Skeletal muscle satellite cell (primary cell): Measurements from ENCODE around the gene STX5.
A peak's percentile ranks its signal among the peaks of the same experiment; 100 is the strongest.
"Not testable (repeated sequence)": the region's sequence is repeated elsewhere in the genome, so short reads cannot be mapped to it uniquely, and the experiment has no call there.

Source experiments
- H3K27me3 ChIP-seq: 2 replicates; pipeline ENCODE4 v1.7.0; 2013; ENCODE audit warnings: low read length; ENCODE audit not compliant: control insufficient read depth, insufficient read depth
- H3K36me3 ChIP-seq: 2 replicates; pipeline ENCODE4 v1.7.0; 2013; ENCODE audit warnings: mild to moderate bottlenecking, control low read depth, low read length; ENCODE audit not compliant: insufficient read depth
- H3K4me1 ChIP-seq: 2 replicates; pipeline ENCODE4 v1.7.0; 2013; ENCODE audit warnings: low read length; ENCODE audit not compliant: control insufficient read depth, insufficient read depth
- H3K4me2 ChIP-seq: 2 replicates; pipeline ENCODE4 v1.7.0; 2013; ENCODE audit warnings: mild to moderate bottlenecking, low read length
- H3K4me3 ChIP-seq: 2 replicates; pipeline ENCODE4 v1.7.0; 2013; ENCODE audit warnings: low read length
- H3K9ac ChIP-seq: 2 replicates; pipeline ENCODE4 v1.7.0; 2013; ENCODE audit warnings: mild to moderate bottlenecking, low read depth, low read length, moderate library complexity
- H3K9me3 ChIP-seq: replicated peaks from 2 replicates; pipeline ENCODE4 v1.7.0; 2013; ENCODE audit warnings: mild to moderate bottlenecking, control low read depth, low read length

The STX5 gene

DNA sequence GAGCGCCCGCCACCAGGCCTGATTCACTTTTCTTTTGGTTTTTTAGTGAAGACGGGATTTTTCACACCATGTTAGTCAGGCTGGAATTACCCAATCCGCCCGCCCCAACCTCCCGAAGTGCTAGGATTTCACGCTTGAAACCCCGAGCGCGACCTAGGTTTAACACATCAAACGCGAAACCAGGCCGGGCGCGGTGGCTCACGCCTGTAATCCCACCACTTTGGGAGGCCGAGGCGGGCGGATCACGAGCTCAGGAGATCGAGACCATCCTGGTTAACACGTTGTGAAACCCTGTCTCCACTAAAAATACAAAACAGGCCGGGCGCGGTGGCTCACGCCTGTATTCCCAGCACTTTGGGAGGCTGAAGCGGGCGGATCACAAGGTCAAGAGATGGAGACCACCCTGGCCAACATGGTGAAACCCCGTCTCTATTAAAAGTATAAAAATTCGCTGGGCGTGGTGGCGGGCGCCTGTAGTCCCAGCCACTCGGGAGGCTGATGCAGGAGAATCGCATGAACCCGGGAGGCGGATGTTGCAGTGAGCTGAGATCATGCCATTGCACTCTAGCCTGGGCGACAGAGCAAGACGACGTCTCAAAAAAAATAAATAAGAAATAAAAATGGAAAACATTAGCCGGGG lies 9.0 kb upstream of the STX5 start:
- H3K27me3 ChIP-seq, result not testable (repeated sequence)
- H3K4me2 ChIP-seq, result peak overlapping the region; percentile 81

DNA sequence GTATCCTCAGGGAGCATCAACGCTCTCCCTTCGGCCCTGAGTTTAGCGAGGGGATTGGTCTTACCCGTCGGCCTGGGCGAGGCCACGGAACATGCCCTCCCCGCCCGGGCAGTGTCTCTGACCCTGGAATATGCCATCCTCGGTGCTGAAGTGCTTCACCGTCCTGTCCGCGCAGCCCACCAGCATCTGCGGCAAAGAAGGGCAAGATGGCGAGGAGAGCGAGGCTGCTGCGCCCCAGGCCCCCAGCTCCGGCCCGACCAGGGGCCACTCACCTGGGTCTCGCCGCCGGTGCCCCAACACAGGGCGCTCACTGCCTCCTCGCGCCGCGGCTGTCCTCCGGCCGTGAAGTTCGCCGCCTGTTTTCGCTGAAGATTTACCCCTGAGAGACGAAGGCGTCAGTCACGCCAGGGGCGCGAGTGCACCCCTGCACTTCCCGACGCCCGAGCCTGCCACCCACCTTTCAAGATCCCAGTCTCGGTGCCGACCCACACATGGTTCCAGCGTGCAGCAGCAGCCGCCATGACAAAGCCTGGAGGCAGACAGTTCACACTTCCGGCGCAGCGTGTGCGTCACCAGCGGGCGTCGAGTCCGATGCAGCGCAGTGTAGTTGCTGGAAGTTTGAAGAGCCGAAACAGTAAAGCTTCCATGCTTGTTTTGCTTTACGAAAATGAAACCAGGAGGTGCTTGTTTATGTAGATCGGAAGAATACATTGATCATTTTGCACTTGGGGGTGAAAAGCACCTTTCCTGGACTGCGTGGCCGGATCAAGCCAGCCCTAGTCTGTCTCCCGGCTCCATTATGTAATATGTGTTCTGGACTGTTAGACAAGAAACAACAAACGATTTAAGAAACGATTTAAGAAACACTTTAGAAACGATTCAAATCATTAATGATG lies 7.4 kb upstream of the STX5 start, which contains the start of gene WDR74:
Gene WDR74 (minus strand): TSS at position 541 of the 896 bp plus-strand sequence. CDS start 20 bp downstream, at position 521.
- H3K4me3 ChIP-seq, result peak within 1 kb of the TSS; percentile 93
- H3K36me3 ChIP-seq, result peaks cover 20% of the 10 kb centered on the region
- H3K27me3 ChIP-seq, result no peaks in the 10 kb centered on the region
- peaks cover 9% of the 10 kb centered on the region for H3K4me1 ChIP-seq
- H3K4me2 ChIP-seq, result peak within 1 kb of the TSS; percentile 81
- no peaks in the 10 kb centered on the region for H3K9me3 ChIP-seq
- peak within 1 kb of the TSS; percentile 86 for H3K9ac ChIP-seq

More for the DNA sequence above, 9.0 kb upstream of the STX5 start:
- peak overlapping the region; percentile 86 for H3K9ac ChIP-seq
- H3K4me3 ChIP-seq, result peak overlapping the region; percentile 93
- H3K4me1 ChIP-seq, H3K36me3 ChIP-seq, H3K9me3 ChIP-seq: not testable (repeated sequence)

DNA sequence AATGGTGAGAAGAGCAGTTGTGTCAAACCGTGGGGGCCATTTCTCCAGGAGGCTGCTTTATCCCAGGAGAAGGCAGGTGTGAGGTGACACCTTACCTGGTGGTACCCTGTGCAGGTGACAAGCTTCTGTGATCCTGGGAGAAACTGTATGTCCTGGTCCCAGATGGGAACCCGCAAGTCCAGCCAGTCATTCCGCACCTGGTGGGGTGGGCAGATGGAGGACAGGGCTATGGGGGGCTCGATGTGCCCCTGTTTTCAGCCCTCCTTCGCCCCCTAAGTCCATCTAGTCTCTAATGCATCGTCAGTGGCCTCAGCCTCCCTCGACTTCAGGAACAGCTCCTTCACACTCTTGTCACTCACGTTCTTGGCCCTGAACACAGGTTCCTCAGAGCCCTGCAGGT lies 3.5 kb upstream of the STX5 start:
- peaks cover 29% of the 10 kb centered on the region for H3K36me3 ChIP-seq
- H3K27me3 ChIP-seq, result no peaks in the 10 kb centered on the region
- H3K9ac ChIP-seq, result no peak overlapping the region
- no peaks in the 10 kb centered on the region for H3K9me3 ChIP-seq
- no peak overlapping the region for H3K4me2 ChIP-seq
- peaks cover 16% of the 10 kb centered on the region for H3K4me1 ChIP-seq
- no peak overlapping the region for H3K4me3 ChIP-seq

DNA sequence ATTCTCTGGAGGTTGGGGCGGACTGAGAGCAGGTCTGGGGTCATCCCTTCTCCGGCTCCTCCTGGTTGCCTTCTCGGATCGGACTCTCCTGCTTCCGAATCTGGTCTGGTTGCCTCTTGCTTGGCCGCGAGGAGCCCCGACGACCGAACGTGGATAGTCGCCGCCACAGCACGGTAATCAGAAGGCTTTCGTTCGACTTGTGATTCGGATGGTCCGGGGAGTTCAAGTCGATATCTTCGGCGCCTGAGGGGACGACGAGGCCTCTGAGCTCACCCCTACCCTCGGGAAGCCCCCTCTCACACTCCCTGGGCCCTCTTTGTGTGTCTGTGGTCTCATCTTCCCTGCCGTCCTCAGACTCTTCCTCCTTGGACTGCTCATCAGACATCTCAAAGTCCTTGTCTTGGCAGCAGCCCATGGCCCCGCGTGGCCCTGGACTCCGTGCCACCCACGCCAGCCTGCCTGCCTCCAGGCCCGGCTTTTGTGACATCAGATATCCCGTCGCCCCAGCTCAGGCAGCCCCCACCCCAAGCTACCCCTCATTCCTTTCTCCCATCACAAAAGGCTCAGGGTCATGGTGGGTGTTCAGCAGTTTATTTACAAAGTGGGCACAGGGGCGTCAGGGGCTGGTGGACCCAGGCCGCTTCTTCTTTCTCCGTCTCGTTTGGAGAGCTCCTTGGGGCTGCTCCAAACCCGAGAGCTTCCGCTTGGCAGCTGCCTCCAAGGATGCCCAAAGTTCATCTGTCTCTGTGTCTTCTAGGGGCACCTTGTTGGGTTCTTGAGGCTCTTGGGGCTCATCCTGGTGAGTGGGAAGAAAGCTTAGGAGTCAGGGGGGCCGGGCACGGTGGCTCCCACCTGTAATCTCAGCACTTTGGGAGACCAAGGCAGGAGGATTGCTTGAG lies 734 bp upstream of the STX5 start, which contains the start of gene TEX54:
Gene TEX54 (minus strand): TSS at position 506 of the 899 bp plus-strand sequence.
- H3K27me3 ChIP-seq, result no peaks in the 10 kb centered on the region
- peak within 1 kb of the TSS; percentile 100 for H3K4me2 ChIP-seq
- peak within 1 kb of the TSS; percentile 95 for H3K9ac ChIP-seq
- no peaks in the 10 kb centered on the region for H3K9me3 ChIP-seq
- peaks cover 37% of the 10 kb centered on the region for H3K36me3 ChIP-seq
- H3K4me1 ChIP-seq, result peaks cover 20% of the 10 kb centered on the region
- H3K4me3 ChIP-seq, result peak within 1 kb of the TSS; percentile 94

DNA sequence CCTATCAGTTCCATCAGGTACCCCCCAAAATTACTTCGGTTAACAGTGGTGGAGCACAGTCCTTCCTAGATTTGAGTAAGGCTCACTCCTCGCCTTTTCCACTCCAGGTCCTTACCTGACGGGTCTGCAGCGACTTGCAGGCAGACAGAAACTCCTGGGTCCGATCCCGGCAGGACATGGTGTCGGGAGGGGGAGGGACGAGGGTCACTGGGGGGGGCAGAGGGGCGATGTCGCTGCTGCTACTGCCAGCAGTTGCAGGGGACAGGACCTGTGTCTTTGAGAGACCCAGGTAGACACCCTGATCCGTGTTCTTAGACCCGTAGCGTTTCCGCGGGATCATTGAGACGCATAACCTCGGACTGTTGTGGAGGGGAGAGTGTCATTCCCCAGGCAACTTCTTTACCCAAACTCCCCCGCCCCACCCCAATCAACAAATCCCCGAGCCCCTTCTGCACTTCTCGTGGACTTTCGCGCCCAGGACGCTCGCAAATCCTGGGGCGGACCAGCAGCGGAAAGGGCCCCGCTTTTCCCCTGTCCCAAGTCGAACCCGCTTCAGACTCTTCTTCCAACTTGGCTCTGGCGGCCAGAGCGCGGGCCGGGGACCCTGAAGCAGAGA lies 839 bp downstream of the STX5 start:
- Histone ChIP-seq H3K27me3 (no peaks in the 10 kb centered on the region), H3K4me2 (peak overlapping the region; percentile 96), H3K4me1 (peaks cover 20% of the 10 kb centered on the region), H3K9me3 (no peaks in the 10 kb centered on the region), H3K9ac (peak overlapping the region; percentile 95), H3K36me3 (peaks cover 40% of the 10 kb centered on the region), H3K4me3 (peak overlapping the region; percentile 94)

DNA sequence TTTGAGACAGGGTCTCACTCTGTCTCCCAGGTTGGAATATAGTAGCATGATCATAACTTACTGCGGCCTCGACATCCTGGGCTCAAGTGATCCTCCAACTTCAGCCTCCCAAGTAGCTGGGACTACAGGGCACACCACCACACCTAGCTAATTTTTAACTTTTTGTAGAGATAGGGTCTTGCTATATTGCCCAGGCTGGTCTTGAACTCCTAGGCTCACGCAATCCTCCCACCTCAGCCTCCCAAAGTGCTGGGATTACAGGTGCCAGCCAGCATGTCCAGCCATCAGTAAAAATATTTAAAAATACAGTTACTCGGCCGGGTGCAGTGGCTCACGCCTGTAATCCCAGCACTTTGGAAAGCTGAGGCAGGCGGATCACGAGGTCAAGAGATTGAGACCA lies 3.7 kb downstream of the STX5 start:
- H3K36me3 ChIP-seq, result peaks cover 46% of the 10 kb centered on the region
- not testable (repeated sequence) for H3K27me3 ChIP-seq, H3K4me3 ChIP-seq, H3K4me2 ChIP-seq, H3K9me3 ChIP-seq, H3K9ac ChIP-seq
- H3K4me1 ChIP-seq, result peaks cover 13% of the 10 kb centered on the region

DNA sequence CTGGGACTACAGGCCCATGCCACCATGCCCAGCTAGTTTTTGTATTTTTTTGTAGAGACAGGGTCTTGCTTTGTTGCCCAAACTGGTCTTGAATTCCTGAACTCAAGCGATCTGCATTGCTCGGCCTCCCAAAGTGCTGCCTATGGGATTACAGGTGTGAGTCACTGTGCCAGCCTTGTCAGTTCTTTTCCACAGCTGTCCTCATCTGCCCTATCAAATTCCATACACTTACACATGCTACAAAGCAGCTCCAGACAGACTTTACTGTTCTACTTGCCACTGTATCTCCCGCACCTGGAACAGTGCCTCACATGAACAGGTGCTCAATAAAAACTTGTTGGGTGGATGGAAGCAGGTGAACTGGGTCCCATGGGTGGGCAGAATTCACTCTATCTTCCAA lies 8.2 kb downstream of the STX5 start:
- no peaks in the 10 kb centered on the region for H3K4me1 ChIP-seq
- H3K9ac ChIP-seq, result no peak overlapping the region
- H3K4me3 ChIP-seq, result no peak overlapping the region
- peaks cover 68% of the 10 kb centered on the region for H3K36me3 ChIP-seq
- no peak overlapping the region for H3K4me2 ChIP-seq
- H3K9me3 ChIP-seq, result no peaks in the 10 kb centered on the region
- H3K27me3 ChIP-seq, result no peaks in the 10 kb centered on the region

DNA sequence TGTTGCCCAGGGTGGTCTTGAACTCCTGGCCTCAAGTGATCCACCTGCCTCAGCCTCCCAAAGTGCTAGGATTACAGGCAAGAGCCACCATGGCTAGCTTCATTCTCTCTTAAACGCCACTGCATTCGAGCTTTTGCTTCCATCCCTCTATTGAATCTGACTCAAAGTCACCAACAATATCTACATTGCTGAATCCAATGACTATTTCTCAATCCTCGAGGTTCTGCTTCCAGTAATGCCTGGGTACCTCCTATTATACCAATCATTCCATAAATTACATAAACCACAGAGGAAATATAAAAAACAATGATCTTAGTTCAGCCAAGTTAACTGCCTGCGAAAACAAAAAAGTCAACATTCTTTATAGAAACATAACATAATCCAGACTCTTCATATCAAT lies 14.7 kb downstream of the STX5 start:
- no peaks in the 10 kb centered on the region for H3K27me3 ChIP-seq
- H3K36me3 ChIP-seq, result peaks cover 29% of the 10 kb centered on the region
- H3K9ac ChIP-seq, result no peak overlapping the region
- H3K9me3 ChIP-seq, result no peaks in the 10 kb centered on the region
- no peak overlapping the region for H3K4me3 ChIP-seq
- no peaks in the 10 kb centered on the region for H3K4me1 ChIP-seq
- no peak overlapping the region for H3K4me2 ChIP-seq

DNA sequence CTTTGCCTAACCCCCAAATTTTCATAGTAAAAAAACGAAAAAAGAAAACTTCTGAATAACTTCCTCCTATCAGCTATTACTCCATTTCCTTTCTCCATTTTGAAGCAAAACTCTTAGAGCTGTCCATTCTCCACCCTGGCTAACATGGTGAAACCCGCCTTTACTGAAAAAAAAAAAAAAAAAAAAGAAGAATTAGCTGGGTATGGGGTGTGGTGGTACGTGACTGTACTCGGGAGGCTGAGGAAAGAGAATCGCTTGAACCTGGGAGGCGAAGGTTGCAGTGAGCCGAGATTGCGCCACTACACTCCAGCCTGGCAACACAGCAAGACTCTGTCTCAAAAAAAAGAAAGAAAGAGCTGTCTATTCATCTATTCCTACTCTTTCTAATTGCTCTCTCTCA lies 15.3 kb downstream of the STX5 start:
- Histone ChIP-seq H3K4me1 (no peaks in the 10 kb centered on the region), H3K4me3 (no peak overlapping the region), H3K9ac (no peak overlapping the region), H3K9me3 (no peaks in the 10 kb centered on the region), H3K4me2 (no peak overlapping the region), H3K27me3 (no peaks in the 10 kb centered on the region), H3K36me3 (peaks cover 28% of the 10 kb centered on the region)

DNA sequence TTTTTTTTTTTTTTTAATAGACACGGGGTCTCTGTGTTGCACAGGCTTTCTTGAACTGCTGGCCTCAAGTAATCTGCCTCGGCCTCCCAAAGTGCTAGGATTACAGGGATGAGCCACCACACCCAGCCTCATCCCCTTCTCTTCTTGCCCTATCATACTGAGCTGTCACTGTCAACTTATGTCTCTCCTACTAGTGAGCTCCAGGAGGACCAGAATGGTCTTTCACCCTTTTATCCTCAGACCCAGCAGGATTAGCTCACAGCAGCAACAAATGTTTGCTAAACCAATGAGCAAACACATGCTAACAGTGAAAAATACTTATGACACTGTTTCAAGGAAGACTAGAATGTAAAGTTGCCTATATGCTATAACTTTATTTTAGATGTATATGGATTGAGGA lies 20.2 kb downstream of the STX5 start:
- no peak overlapping the region for H3K4me3 ChIP-seq
- H3K9ac ChIP-seq, result no peak overlapping the region
- peaks cover 11% of the 10 kb centered on the region for H3K36me3 ChIP-seq
- peaks cover 4% of the 10 kb centered on the region for H3K4me1 ChIP-seq
- H3K27me3 ChIP-seq, result no peaks in the 10 kb centered on the region
- no peak overlapping the region for H3K4me2 ChIP-seq
- no peaks in the 10 kb centered on the region for H3K9me3 ChIP-seq

DNA sequence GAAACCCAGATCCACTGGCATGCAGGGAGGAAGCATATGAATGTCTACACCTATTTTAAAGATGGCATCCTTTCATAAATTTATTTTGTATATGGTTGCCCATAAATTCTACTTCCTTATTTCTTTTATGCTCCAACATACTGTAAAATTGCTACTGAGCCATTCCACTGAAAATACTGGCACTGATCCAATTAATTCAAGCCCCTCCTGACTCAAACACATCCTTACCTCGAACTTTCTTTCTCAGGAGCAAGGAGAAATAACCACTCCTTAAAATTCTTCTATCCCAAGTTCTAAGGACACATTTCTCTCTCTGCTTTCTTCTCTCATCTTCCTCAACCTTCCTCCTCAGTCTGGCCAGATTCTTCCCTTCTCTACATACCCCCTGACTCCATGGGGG lies 21.1 kb downstream of the STX5 start:
- Histone ChIP-seq H3K4me2 (no peak overlapping the region), H3K9me3 (no peaks in the 10 kb centered on the region), H3K36me3 (peaks cover 11% of the 10 kb centered on the region), H3K27me3 (no peaks in the 10 kb centered on the region), H3K4me3 (no peak overlapping the region), H3K9ac (no peak overlapping the region), H3K4me1 (peaks cover 13% of the 10 kb centered on the region)
